ENCODE measurements around the gene LTBP1. TPM values are rescaled to one million over a fixed set of nuclear protein-coding genes. Genes with fewer than 3 reads are reported as not detected.

Gene LTBP1
- total and polyA plus RNA-seq, 9 donors: 13.5 to 117 (median 41.8) TPM

DNA sequence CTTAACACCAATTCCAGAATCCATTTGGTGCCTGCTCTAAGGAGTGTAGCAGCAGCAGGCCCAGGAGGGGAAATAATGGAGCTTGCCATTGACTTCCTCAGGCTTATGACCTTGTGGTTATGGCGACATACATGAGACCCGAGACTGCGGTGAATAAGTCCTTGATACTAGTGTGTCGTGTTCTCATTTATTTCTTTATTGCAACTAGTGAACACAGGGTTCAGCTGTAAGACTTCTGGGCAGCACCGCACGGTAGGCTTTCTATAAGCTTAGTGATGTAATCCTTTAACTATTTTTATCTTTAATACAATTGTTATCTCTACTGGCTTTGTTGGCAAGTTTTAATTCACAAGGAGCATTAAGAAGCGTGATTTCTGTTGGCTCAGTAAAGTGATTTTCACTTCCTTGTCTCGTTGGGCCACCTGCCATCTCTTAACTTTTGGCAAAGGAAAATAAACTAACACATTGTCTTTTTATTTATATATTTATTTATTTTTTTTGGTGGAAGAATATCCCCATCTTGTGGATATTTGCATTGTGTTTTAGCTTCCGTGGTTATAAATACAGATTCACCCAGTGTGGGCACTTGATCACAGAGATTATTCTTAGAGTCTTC lies 139.8 kb downstream of the LTBP1 start:
- peaks cover 5% of the 10 kb centered on the region for H3K4me1 ChIP-seq (ENCODE audit: insufficient read depth)
- no peaks in the 10 kb centered on the region for H3K36me3 ChIP-seq
- no peaks in the 10 kb centered on the region for H3K27me3 ChIP-seq
- H3K27ac ChIP-seq: no peak overlapping the region
- no peaks in the 10 kb centered on the region for H3K9me3 ChIP-seq
- TF ChIP-seq EP300 (IDR thresholded peaks at IDR 0.05) (no peak), POLR2A (IDR thresholded peaks at IDR 0.05) (no peak)
- TF ChIP-seq, protein P1, sequence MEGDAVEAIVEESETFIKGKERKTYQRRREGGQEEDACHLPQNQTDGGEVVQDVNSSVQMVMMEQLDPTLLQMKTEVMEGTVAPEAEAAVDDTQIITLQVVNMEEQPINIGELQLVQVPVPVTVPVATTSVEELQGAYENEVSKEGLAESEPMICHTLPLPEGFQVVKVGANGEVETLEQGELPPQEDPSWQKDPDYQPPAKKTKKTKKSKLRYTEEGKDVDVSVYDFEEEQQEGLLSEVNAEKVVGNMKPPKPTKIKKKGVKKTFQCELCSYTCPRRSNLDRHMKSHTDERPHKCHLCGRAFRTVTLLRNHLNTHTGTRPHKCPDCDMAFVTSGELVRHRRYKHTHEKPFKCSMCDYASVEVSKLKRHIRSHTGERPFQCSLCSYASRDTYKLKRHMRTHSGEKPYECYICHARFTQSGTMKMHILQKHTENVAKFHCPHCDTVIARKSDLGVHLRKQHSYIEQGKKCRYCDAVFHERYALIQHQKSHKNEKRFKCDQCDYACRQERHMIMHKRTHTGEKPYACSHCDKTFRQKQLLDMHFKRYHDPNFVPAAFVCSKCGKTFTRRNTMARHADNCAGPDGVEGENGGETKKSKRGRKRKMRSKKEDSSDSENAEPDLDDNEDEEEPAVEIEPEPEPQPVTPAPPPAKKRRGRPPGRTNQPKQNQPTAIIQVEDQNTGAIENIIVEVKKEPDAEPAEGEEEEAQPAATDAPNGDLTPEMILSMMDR (IDR thresholded peaks at IDR 0.05): no peak
- DNase-seq: peak in 1 of 5 donors; percentile 24
- WGBS, 3 donors: 27 to 34% (median 33%) methylated on average over 9 of the region's 9 CpGs
- no peak overlapping the region for H3K4me3 ChIP-seq
- intact Hi-C loops (cut with DNase I): no loop called here

DNA sequence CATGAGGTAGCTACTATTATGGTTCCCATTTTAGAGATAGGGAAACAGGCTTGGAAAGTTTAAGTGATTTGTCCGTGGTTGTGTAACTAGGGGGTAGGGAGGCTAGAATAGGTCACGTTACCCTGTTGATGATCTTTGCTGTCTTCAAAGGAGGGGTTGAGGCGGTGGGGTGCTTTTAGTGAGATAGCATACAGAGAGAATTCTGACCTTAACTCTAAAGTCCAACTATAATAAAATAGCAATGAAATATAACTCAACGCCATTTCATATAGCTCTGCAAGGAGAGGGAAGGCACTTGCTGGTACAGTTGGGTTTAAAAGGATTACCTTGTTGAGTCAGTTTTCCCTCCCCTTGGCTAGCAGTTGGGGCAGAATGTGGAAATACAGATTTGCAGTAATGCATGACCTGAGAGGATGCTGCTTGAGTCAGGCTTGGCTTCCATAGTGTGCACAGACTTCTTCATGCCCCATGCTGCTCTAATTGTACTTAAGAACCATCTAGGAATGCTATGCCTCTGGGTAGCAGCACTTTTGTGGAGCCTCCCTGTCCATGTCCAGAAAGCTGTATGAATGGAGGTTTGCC lies 143.9 kb downstream of the LTBP1 start:
- WGBS, 3 donors: 92 to 97% (median 96%) methylated on average over 4 of the region's 4 CpGs
- Histone ChIP-seq H3K4me1 (ENCODE audit: insufficient read depth) (peaks cover 8% of the 10 kb centered on the region), H3K27ac (no peak overlapping the region), H3K4me3 (no peak overlapping the region), H3K36me3 (no peaks in the 10 kb centered on the region), H3K9me3 (no peaks in the 10 kb centered on the region), H3K27me3 (no peaks in the 10 kb centered on the region)
- intact Hi-C loops (cut with DNase I): no loop called here
- no peak for TF ChIP-seq EP300 (IDR thresholded peaks at IDR 0.05)
- no peak for TF ChIP-seq POLR2A (IDR thresholded peaks at IDR 0.05)
- TF ChIP-seq, protein P1 (IDR thresholded peaks at IDR 0.05): no peak
- DNase-seq: no peak

DNA sequence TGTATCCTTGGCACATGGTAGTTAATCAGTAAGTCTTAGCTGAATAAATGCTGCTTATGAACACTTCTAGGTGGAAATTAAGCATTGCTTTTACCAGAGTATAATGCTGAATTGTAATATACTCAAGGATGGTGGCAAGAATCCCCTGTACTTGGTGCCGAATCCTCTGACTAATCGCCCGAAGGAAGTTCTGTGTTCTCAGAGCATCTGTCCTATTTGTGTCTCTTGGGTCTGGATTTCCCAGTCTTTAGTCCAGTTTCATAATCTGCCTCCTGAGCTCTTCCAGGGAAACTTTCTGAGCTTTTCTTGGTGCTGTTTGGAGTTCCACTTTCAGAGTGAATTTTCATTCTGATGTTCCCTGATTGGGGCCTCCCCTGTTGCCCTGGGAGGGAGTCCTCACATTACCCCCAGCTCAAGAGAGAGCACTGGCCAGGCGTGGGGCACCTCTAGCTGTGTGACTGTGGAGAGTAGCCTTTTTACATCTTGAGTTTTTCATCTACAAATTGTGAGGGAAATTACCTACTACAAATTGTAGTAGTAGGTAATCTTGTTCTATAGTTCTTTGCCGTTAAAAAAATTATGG lies 144.9 kb downstream of the LTBP1 start:
- 81 to 90% (median 89%) methylated on average over 5 of the region's 5 CpGs for WGBS, 3 donors
- H3K27ac ChIP-seq: no peak overlapping the region
- no peaks in the 10 kb centered on the region for H3K27me3 ChIP-seq
- H3K36me3 ChIP-seq: no peaks in the 10 kb centered on the region
- no peak for DNase-seq
- no peak overlapping the region for H3K4me3 ChIP-seq
- intact Hi-C loops (cut with DNase I): no loop called here
- no peaks in the 10 kb centered on the region for H3K9me3 ChIP-seq
- TF ChIP-seq POLR2A (IDR thresholded peaks at IDR 0.05): no peak
- no peak for TF ChIP-seq EP300 (IDR thresholded peaks at IDR 0.05)
- TF ChIP-seq, protein P1 (IDR thresholded peaks at IDR 0.05): no peak
- H3K4me1 ChIP-seq (ENCODE audit: insufficient read depth): peaks cover 4% of the 10 kb centered on the region

DNA sequence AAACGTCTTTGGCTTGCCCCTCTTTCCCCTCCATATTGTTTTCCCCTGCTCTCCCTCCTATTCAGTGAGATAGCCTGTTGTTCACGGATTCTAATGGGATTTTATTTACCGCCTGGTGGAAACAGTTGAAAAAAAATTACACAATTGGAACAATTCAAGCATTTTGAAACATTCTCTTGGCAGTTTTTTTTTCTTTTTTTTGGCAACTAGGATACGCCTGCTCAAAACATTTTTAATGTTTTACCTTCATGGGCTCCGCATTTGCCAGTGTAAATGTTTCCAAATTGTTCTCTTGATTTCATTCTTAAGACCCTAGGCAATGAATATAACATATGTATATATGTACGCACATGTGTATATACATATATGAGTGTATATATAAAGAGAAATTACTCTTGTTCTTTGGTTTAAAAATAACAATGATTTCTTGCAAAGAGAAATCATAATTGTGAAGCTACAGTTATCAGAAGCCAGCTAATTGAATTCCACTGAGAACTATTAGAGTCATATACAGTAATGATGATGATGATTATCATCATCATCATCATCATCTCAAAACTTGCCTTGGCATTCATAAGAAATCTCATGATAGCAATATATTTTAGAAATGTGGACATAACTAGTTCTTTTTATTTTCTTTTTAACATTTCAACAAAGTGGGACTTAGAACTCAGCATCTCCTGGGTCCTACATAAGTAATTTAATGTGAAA lies 146.7 kb downstream of the LTBP1 start:
- Histone ChIP-seq H3K9me3 (no peaks in the 10 kb centered on the region), H3K27ac (no peak overlapping the region), H3K36me3 (no peaks in the 10 kb centered on the region), H3K4me1 (ENCODE audit: insufficient read depth) (peaks cover 4% of the 10 kb centered on the region), H3K4me3 (no peak overlapping the region), H3K27me3 (no peaks in the 10 kb centered on the region)
- TF ChIP-seq, protein P1 (IDR thresholded peaks at IDR 0.05): no peak
- TF ChIP-seq POLR2A (IDR thresholded peaks at IDR 0.05): no peak
- no peak for TF ChIP-seq EP300 (IDR thresholded peaks at IDR 0.05)
- intact Hi-C loops (cut with DNase I): no loop called here
- whole genome bisulfite sequencing, 3 donors: 36 to 49% (median 43%) methylated on average over 6 of the region's 6 CpGs
- DNase-seq: no peak

Data from ovary (tissue), 9 donors.